Astrocyte of the cerebellum (primary cell): Measurements from ENCODE around the gene CHTF18.

Experiments
- DNase-seq: peaks from one replicate; pipeline ENCODE4 v3.0.0-alpha.2; 2011; ENCODE audit warnings: low read depth
- H3K4me3 ChIP-seq: 2 replicates; pipeline ENCODE4 v1.5.1; 2011; ENCODE audit warnings: mild to moderate bottlenecking, low read depth, low read length, moderate library complexity
- in situ Hi-C: cut with HindIII; loops from 2 replicates; pipeline ENCODE4 v1.10.0; 2017; ENCODE audit warnings: low sequenced_read_pairs
- TF ChIP-seq, protein P1 (sequence below): IDR thresholded peaks from 2 replicates; pipeline ENCODE4 v1.5.1; 2012; ENCODE audit warnings: low read length, low read depth, moderate library complexity, mild to moderate bottlenecking; ENCODE audit errors: missing control alignments

CHTF18 gene

DNA sequence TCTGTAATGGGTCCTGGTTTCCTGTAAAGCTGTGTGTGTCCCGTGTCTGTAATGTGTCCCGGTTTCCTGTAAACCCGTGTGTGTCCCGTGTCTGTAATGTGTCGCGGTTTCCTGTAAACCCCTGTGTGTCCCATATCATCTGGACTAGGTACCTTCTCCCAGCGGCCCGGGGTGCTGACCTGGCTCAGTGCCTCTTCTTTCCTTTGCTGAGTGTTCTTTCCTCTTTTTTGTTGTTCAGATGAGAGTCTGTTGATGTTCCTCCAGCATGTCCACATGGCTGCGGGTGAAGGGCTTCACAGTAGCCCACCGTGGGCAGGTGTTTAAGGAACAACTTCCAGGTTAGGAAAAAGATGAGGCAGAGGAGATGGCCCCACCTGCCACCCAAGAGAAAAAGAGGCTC is 58.7 kb downstream of the CHTF18 start:
- in situ Hi-C loops = no loop called here
- H3K4me3 ChIP-seq = no peak overlapping the region
- no peak for DNase-seq
- TF ChIP-seq, protein P1, sequence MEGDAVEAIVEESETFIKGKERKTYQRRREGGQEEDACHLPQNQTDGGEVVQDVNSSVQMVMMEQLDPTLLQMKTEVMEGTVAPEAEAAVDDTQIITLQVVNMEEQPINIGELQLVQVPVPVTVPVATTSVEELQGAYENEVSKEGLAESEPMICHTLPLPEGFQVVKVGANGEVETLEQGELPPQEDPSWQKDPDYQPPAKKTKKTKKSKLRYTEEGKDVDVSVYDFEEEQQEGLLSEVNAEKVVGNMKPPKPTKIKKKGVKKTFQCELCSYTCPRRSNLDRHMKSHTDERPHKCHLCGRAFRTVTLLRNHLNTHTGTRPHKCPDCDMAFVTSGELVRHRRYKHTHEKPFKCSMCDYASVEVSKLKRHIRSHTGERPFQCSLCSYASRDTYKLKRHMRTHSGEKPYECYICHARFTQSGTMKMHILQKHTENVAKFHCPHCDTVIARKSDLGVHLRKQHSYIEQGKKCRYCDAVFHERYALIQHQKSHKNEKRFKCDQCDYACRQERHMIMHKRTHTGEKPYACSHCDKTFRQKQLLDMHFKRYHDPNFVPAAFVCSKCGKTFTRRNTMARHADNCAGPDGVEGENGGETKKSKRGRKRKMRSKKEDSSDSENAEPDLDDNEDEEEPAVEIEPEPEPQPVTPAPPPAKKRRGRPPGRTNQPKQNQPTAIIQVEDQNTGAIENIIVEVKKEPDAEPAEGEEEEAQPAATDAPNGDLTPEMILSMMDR = no peak
